Ishikawa (cell line): ENCODE results near the gene TSR1.

Experiments
- CEBPB ChIP-seq: IDR thresholded peaks from 2 replicates; pipeline ENCODE4 v1.6.1; 2012
- CREB1 ChIP-seq: IDR thresholded peaks from 2 replicates; pipeline ENCODE4 v1.6.1; 2012; ENCODE audit warnings: low read depth
- EGR1 ChIP-seq: IDR thresholded peaks from 2 replicates; pipeline ENCODE4 v1.6.1; 2012
- EP300 ChIP-seq: IDR thresholded peaks from 2 replicates; pipeline ENCODE4 v1.6.1; 2012; ENCODE audit warnings: borderline replicate concordance
- FOXM1 ChIP-seq: IDR thresholded peaks from 2 replicates; pipeline ENCODE4 v1.6.1; 2012; ENCODE audit warnings: low read depth, borderline replicate concordance
- MAX ChIP-seq: IDR thresholded peaks from 2 replicates; pipeline ENCODE4 v1.6.1; 2012
- NFIC ChIP-seq: IDR thresholded peaks from 2 replicates; pipeline ENCODE4 v1.6.1; 2012
- RAD21 ChIP-seq: IDR thresholded peaks from 2 replicates; pipeline ENCODE4 v1.6.1; 2012; ENCODE audit warnings: low read depth
- TAF1 ChIP-seq: IDR thresholded peaks from 2 replicates; pipeline ENCODE4 v1.6.1; 2012; ENCODE audit warnings: low read depth, mild to moderate bottlenecking
- TCF12 ChIP-seq: IDR thresholded peaks from 2 replicates; pipeline ENCODE4 v1.6.1; 2012; ENCODE audit warnings: low read depth
- YY1 ChIP-seq: IDR thresholded peaks from 2 replicates; pipeline ENCODE4 v1.6.1; 2012; ENCODE audit warnings: low read depth
- TF ChIP-seq, protein P1 (sequence below): IDR thresholded peaks from 2 replicates; pipeline ENCODE4 v1.6.1; 2012; ENCODE audit warnings: low read depth, mild to moderate bottlenecking
- TF ChIP-seq, protein P2 (sequence below): IDR thresholded peaks from 2 replicates; pipeline ENCODE4 v1.6.1; 2012

DNA sequence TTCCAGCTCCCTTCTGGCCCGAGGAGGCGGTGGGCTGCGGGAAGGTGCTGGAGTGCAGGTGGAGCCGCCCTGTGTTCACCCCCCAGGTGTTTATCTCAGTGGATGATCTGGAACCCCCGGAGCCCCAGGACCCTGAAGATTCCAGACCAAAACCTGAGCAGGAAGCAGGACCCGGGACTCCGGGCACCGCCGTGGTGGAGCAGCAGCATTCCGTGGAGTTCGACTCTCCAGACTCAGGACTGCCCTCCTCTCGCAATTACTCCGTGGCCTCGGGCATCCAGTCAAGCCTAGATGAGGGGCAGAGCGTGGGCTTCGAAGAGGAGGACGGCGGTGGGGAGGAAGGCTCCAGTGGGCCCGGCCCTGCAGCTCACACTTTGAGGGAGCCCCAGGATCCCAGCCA lies 39.1 kb upstream of the TSR1 start:
- TF ChIP-seq CEBPB, result no peak
- TF ChIP-seq, protein P1, sequence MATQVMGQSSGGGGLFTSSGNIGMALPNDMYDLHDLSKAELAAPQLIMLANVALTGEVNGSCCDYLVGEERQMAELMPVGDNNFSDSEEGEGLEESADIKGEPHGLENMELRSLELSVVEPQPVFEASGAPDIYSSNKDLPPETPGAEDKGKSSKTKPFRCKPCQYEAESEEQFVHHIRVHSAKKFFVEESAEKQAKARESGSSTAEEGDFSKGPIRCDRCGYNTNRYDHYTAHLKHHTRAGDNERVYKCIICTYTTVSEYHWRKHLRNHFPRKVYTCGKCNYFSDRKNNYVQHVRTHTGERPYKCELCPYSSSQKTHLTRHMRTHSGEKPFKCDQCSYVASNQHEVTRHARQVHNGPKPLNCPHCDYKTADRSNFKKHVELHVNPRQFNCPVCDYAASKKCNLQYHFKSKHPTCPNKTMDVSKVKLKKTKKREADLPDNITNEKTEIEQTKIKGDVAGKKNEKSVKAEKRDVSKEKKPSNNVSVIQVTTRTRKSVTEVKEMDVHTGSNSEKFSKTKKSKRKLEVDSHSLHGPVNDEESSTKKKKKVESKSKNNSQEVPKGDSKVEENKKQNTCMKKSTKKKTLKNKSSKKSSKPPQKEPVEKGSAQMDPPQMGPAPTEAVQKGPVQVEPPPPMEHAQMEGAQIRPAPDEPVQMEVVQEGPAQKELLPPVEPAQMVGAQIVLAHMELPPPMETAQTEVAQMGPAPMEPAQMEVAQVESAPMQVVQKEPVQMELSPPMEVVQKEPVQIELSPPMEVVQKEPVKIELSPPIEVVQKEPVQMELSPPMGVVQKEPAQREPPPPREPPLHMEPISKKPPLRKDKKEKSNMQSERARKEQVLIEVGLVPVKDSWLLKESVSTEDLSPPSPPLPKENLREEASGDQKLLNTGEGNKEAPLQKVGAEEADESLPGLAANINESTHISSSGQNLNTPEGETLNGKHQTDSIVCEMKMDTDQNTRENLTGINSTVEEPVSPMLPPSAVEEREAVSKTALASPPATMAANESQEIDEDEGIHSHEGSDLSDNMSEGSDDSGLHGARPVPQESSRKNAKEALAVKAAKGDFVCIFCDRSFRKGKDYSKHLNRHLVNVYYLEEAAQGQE, result no peak
- no peak for TF ChIP-seq MAX
- no peak for TF ChIP-seq TCF12
- no peak for TF ChIP-seq YY1
- no peak for TF ChIP-seq TAF1
- TF ChIP-seq FOXM1, result no peak
- TF ChIP-seq EP300, result no peak
- TF ChIP-seq EGR1, result no peak
- no peak for TF ChIP-seq RAD21
- TF ChIP-seq, protein P2, sequence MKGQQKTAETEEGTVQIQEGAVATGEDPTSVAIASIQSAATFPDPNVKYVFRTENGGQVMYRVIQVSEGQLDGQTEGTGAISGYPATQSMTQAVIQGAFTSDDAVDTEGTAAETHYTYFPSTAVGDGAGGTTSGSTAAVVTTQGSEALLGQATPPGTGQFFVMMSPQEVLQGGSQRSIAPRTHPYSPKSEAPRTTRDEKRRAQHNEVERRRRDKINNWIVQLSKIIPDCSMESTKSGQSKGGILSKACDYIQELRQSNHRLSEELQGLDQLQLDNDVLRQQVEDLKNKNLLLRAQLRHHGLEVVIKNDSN, result no peak
- TF ChIP-seq NFIC, result no peak
- no peak for TF ChIP-seq CREB1
